Immature natural killer cell (primary cell): ENCODE results near the gene PARP1. TPM values are rescaled to one million over a fixed set of nuclear protein-coding genes. Genes with fewer than 3 reads are reported as not detected.
"Not testable (repeated sequence)": the region's sequence is repeated elsewhere in the genome, so short reads cannot be mapped to it uniquely, and the experiment has no call there.

ENCODE experiments used
- DNase-seq, 3 donors: peaks; one replicate each; pipeline ENCODE4 v3.0.0; 2022; ENCODE audit warnings: mixed read lengths in 1 of 3
- H3K27ac Mint-ChIP-seq, 6 donors: one replicate each; pipeline ENCODE4 v1.8.0; 2020; ENCODE audit warnings: mixed read lengths in 6 of 6, mild to moderate bottlenecking in 5 of 6, inconsistent platforms in 4 of 6, moderate library complexity in 3 of 6
- H3K27me3 Mint-ChIP-seq, 3 donors: one replicate each; pipeline ENCODE4 v1.8.0; 2020 to 2021; ENCODE audit warnings: low read depth in 3 of 3, mild to moderate bottlenecking in 3 of 3, mixed read lengths in 3 of 3, moderate library complexity in 3 of 3, inconsistent platforms in 1 of 3
- H3K36me3 Mint-ChIP-seq, 3 donors: one replicate each; pipeline ENCODE4 v1.8.0; 2020; ENCODE audit warnings: mixed read lengths in 3 of 3, inconsistent platforms in 2 of 3, mild to moderate bottlenecking in 2 of 3
- H3K4me1 Mint-ChIP-seq, 2 donors: one replicate each; pipeline ENCODE4 v1.8.0; 2020; ENCODE audit warnings: inconsistent platforms in 2 of 2, mild to moderate bottlenecking in 2 of 2, mixed read lengths in 2 of 2, moderate library complexity in 1 of 2
- H3K4me3 Mint-ChIP-seq, 5 donors: one replicate each; pipeline ENCODE4 v1.8.0; 2020; ENCODE audit warnings: mild to moderate bottlenecking in 5 of 5, mixed read lengths in 5 of 5, inconsistent platforms in 3 of 5, moderate library complexity in 3 of 5
- H3K9me3 Mint-ChIP-seq, 6 donors: one replicate each; pipeline ENCODE4 v1.8.0; 2020; ENCODE audit warnings: mild to moderate bottlenecking in 6 of 6, mixed read lengths in 6 of 6, inconsistent platforms in 4 of 6, moderate library complexity in 3 of 6
- polyA plus RNA-seq, 3 donors: library from polyadenylated mRNA; unstranded; fragments of 300-500 nt; fragmentation: Illumina TruSeq; gene quantifications; one replicate each; pipeline ENCODE4 v1.2.3, GENCODE V29; 2021

The PARP1 gene
- polyA plus RNA-seq, 3 donors from 2014 or later: 36.7 to 130 (median 63.2) TPM

GRCh38 chr1:226357416-226357815 lies 50.5 kb downstream of the PARP1 start:
- peak overlapping the region in 1 of 6 donors; percentile 14 for H3K27ac Mint-ChIP-seq
- no peak overlapping the region for H3K4me3 Mint-ChIP-seq
- H3K36me3 Mint-ChIP-seq: peaks cover 15 to 41% (median 21%) of the 10 kb centered on the region in 3 donors
- peaks cover 2 to 3% (median 2%) of the 10 kb centered on the region in 3 donors for H3K27me3 Mint-ChIP-seq
- DNase-seq: no peak
- H3K9me3 Mint-ChIP-seq: no peaks in the 10 kb centered on the region
- H3K4me1 Mint-ChIP-seq: no peaks in the 10 kb centered on the region

GRCh38 chr1:226355669-226356551 lies 52.0 kb downstream of the PARP1 start:
- no peak overlapping the region for H3K4me3 Mint-ChIP-seq
- H3K4me1 Mint-ChIP-seq: no peaks in the 10 kb centered on the region
- DNase-seq: no peak
- H3K27me3 Mint-ChIP-seq: peaks cover 2 to 3% (median 2%) of the 10 kb centered on the region in 3 donors
- H3K27ac Mint-ChIP-seq: peak overlapping the region in 2 of 6 donors; percentile 44 to 71
- peaks cover 9 to 26% (median 10%) of the 10 kb centered on the region in 3 donors for H3K36me3 Mint-ChIP-seq
- H3K9me3 Mint-ChIP-seq: no peaks in the 10 kb centered on the region

GRCh38 chr1:226355016-226355415 lies 52.9 kb downstream of the PARP1 start:
- Mint-ChIP-seq H3K27ac (no peak overlapping the region), H3K27me3 (peaks cover 2 to 4% (median 3%) of the 10 kb centered on the region in 3 donors), H3K9me3 (no peaks in the 10 kb centered on the region), H3K4me3 (no peak overlapping the region), H3K4me1 (no peaks in the 10 kb centered on the region), H3K36me3 (peaks cover 3 to 17% (median 4%) of the 10 kb centered on the region in 3 donors)
- no peak for DNase-seq

- Mint-ChIP-seq H3K9me3 (no peaks in the 10 kb centered on the region), H3K27ac (peak overlapping the region in 1 of 6 donors; percentile 34), H3K36me3 (peaks cover 0 to 13% (median under 1%) of the 10 kb centered on the region in 3 donors), H3K27me3 (peaks cover 3 to 4% (median 4%) of the 10 kb centered on the region in 3 donors), H3K4me3 (no peak overlapping the region), H3K4me1 (no peaks in the 10 kb centered on the region)
- DNase-seq: no peak
These were observed 54.0 kb downstream of the PARP1 start for GRCh38 chr1:226353698-226354525.

- H3K4me1 Mint-ChIP-seq: no peaks in the 10 kb centered on the region
- no peaks in the 10 kb centered on the region for H3K36me3 Mint-ChIP-seq
- H3K27ac Mint-ChIP-seq: no peak overlapping the region
- peaks cover 0 to 4% (median 1%) of the 10 kb centered on the region in 3 donors for H3K27me3 Mint-ChIP-seq
- H3K9me3 Mint-ChIP-seq: no peaks in the 10 kb centered on the region
- DNase-seq: no peak
- H3K4me3 Mint-ChIP-seq: no peak overlapping the region
These were observed 56.2 kb downstream of the PARP1 start for GRCh38 chr1:226351709-226352108.

GRCh38 chr1:226350519-226350865 lies 57.4 kb downstream of the PARP1 start:
- Mint-ChIP-seq H3K9me3 (no peaks in the 10 kb centered on the region), H3K4me3 (no peak overlapping the region), H3K27me3 (peaks cover 0 to 4% (median 1%) of the 10 kb centered on the region in 3 donors), H3K27ac (no peak overlapping the region), H3K4me1 (no peaks in the 10 kb centered on the region), H3K36me3 (no peaks in the 10 kb centered on the region)
- DNase-seq: no peak

- Mint-ChIP-seq H3K4me1 (no peaks in the 10 kb centered on the region), H3K9me3 (no peaks in the 10 kb centered on the region), H3K4me3 (no peak overlapping the region), H3K36me3 (no peaks in the 10 kb centered on the region), H3K27me3 (peaks cover 0 to 4% (median 1%) of the 10 kb centered on the region in 3 donors), H3K27ac (no peak overlapping the region)
- no peak for DNase-seq
These were observed 57.9 kb downstream of the PARP1 start for GRCh38 chr1:226349801-226350518.

GRCh38 chr1:226349081-226349480 lies 58.8 kb downstream of the PARP1 start:
- Mint-ChIP-seq H3K36me3 (no peaks in the 10 kb centered on the region), H3K4me3 (no peak overlapping the region), H3K27ac (no peak overlapping the region), H3K27me3 (peaks cover 0 to 2% (median 1%) of the 10 kb centered on the region in 3 donors), H3K4me1 (no peaks in the 10 kb centered on the region), H3K9me3 (no peaks in the 10 kb centered on the region)
- no peak for DNase-seq

GRCh38 chr1:226344441-226345259 lies 63.2 kb downstream of the PARP1 start:
- Mint-ChIP-seq H3K9me3 (peaks cover 0 to 8% (median under 1%) of the 10 kb centered on the region in 6 donors), H3K36me3 (peaks cover 0 to 4% (median 0%) of the 10 kb centered on the region in 3 donors), H3K4me1 (no peaks in the 10 kb centered on the region), H3K4me3 (no peak overlapping the region), H3K27ac (no peak overlapping the region), H3K27me3 (peaks cover 2 to 10% (median 4%) of the 10 kb centered on the region in 3 donors)
- DNase-seq: no peak

- Mint-ChIP-seq H3K27ac (no peak overlapping the region), H3K36me3 (peaks cover 0 to 4% (median 0%) of the 10 kb centered on the region in 3 donors), H3K9me3 (peaks cover 0 to 8% (median under 1%) of the 10 kb centered on the region in 6 donors), H3K4me1 (no peaks in the 10 kb centered on the region), H3K27me3 (peaks cover 2 to 10% (median 4%) of the 10 kb centered on the region in 3 donors), H3K4me3 (no peak overlapping the region)
- no peak for DNase-seq
These were observed 65.2 kb downstream of the PARP1 start for GRCh38 chr1:226342656-226343055.

GRCh38 chr1:226340111-226340510 lies 67.8 kb downstream of the PARP1 start:
- not testable (repeated sequence) for DNase-seq, H3K4me3 Mint-ChIP-seq, H3K27ac Mint-ChIP-seq, H3K36me3 Mint-ChIP-seq, H3K4me1 Mint-ChIP-seq, H3K9me3 Mint-ChIP-seq
- peaks cover 2 to 10% (median 4%) of the 10 kb centered on the region in 3 donors for H3K27me3 Mint-ChIP-seq

GRCh38 chr1:226337276-226337875 lies 70.5 kb downstream of the PARP1 start:
- H3K9me3 Mint-ChIP-seq: peaks cover 0 to 8% (median under 1%) of the 10 kb centered on the region in 6 donors
- peaks cover 7 to 12% of the 10 kb centered on the region in 2 donors for H3K4me1 Mint-ChIP-seq
- no peak for DNase-seq
- no peak overlapping the region for H3K27ac Mint-ChIP-seq
- H3K4me3 Mint-ChIP-seq: no peak overlapping the region
- peaks cover 0 to 4% (median 0%) of the 10 kb centered on the region in 3 donors for H3K36me3 Mint-ChIP-seq
- peaks cover 2 to 10% (median 4%) of the 10 kb centered on the region in 3 donors for H3K27me3 Mint-ChIP-seq
